VCaP (cell line): Measurements from ENCODE around the gene PPIL4.

Experiments used
- H3K27ac ChIP-seq: fragments of 450-650 bp; 2 replicates; pipeline ENCODE4 v1.5.1; 2017
- TF ChIP-seq, protein P1 (sequence below): fragments of 450-650 bp; conservative IDR thresholded peaks from 2 replicates; pipeline ENCODE4 v1.5.1; 2017; ENCODE audit warnings: mild to moderate bottlenecking, moderate library complexity

PPIL4 gene, protein sequence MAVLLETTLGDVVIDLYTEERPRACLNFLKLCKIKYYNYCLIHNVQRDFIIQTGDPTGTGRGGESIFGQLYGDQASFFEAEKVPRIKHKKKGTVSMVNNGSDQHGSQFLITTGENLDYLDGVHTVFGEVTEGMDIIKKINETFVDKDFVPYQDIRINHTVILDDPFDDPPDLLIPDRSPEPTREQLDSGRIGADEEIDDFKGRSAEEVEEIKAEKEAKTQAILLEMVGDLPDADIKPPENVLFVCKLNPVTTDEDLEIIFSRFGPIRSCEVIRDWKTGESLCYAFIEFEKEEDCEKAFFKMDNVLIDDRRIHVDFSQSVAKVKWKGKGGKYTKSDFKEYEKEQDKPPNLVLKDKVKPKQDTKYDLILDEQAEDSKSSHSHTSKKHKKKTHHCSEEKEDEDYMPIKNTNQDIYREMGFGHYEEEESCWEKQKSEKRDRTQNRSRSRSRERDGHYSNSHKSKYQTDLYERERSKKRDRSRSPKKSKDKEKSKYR

DNA sequence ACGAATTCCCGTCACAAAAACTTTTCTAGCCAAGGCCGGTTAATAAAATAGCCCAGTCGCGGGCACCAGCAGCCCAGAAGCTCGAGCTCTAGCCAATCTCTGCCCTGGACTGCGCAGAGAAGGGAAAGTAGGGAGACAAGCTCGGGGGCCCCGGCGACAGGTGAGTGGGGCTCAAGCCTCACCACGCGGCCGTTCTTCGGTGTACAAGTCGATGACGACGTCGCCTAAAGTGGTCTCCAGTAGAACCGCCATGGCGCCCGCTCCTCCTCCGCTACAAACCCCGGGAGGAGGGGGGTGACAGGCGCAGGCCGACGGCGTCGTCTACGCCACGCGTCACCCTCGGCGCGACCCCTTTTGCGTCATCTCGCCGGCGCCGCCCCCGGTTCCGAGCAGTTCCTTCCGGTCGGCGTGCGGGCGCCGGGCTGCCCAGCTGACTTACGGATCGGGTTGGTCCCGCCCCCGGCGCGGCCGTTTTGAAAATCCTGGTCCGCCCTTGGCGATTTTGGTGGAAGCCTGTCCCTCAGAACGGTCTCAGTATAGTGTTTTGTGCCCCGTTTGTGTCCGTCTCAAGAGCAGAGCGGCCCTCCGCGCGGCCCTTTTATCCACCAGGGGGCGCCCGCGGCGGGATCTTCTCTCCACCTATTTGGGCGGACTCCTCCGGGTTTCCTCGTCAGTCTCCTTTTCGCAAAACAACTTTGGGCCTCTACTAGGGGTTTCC, at the start of gene PPIL4:
Gene PPIL4, minus strand, starts transcription at position 290 of the 718 bp plus-strand sequence. Its CDS starts 38 bp downstream, at position 252.
- H3K27ac ChIP-seq, result peak within 1 kb of the TSS; percentile 88
- TF ChIP-seq, protein P1, sequence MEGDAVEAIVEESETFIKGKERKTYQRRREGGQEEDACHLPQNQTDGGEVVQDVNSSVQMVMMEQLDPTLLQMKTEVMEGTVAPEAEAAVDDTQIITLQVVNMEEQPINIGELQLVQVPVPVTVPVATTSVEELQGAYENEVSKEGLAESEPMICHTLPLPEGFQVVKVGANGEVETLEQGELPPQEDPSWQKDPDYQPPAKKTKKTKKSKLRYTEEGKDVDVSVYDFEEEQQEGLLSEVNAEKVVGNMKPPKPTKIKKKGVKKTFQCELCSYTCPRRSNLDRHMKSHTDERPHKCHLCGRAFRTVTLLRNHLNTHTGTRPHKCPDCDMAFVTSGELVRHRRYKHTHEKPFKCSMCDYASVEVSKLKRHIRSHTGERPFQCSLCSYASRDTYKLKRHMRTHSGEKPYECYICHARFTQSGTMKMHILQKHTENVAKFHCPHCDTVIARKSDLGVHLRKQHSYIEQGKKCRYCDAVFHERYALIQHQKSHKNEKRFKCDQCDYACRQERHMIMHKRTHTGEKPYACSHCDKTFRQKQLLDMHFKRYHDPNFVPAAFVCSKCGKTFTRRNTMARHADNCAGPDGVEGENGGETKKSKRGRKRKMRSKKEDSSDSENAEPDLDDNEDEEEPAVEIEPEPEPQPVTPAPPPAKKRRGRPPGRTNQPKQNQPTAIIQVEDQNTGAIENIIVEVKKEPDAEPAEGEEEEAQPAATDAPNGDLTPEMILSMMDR, result peak; percentile 90

DNA sequence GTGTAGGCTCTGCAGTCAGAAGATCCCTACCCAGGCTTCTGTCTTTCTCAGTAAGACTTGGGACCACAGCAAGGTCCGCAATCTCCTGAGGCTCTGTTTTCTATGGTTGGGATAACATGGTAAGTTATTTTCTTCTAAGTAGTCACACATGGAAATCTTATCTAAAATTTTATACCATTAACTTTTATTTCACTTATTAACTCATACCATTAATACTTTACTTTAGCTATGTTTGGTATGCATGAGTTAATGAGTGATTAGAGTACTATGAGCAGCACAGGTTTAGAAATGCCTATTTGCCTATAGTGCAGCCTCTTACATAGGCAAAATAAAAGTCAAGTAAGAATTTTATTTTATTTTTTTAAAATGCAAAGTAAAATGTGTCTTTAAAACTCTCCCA, 47.6 kb upstream of the PPIL4 start:
- H3K27ac ChIP-seq, result no peak overlapping the region
- TF ChIP-seq, protein P1, result no peak

GRCh38 chr6:149592983-149593382, 47.1 kb upstream of the PPIL4 start:
- H3K27ac ChIP-seq, result no peak overlapping the region
- TF ChIP-seq, protein P1, result no peak

- TF ChIP-seq, protein P1, result no peak
- no peak overlapping the region for H3K27ac ChIP-seq
Measured at GRCh38 chr6:149586149-149586548, 40.3 kb upstream of the PPIL4 start.

GRCh38 chr6:149581349-149581748, 35.5 kb upstream of the PPIL4 start:
- TF ChIP-seq, protein P1, result no peak
- no peak overlapping the region for H3K27ac ChIP-seq

- H3K27ac ChIP-seq, result no peak overlapping the region
- TF ChIP-seq, protein P1, result no peak
Measured at GRCh38 chr6:149580880-149581279, 35.0 kb upstream of the PPIL4 start.

GRCh38 chr6:149567945-149568585, 22.2 kb upstream of the PPIL4 start:
- TF ChIP-seq, protein P1, result no peak
- no peak overlapping the region; the same call in 1 of the 2 replicates for H3K27ac ChIP-seq
